B cell (primary cell): Measurements from ENCODE around the gene ZNF281.

Experiments
- EZH2 ChIP-seq: IDR thresholded peaks from 2 replicates; pipeline ENCODE4 v1.6.1; 2012; ENCODE audit warnings: borderline replicate concordance, low read depth, mild to moderate bottlenecking, moderate library complexity, low read length; ENCODE audit not compliant: insufficient read depth, poor library complexity, severe bottlenecking
- TF ChIP-seq, protein P1 (sequence below): fragments of 200-600 bp; IDR thresholded peaks from one replicate; pipeline ENCODE4 v1.8.0; 2022; ENCODE audit warnings: antibody characterized with exemption, mild to moderate bottlenecking

DNA sequence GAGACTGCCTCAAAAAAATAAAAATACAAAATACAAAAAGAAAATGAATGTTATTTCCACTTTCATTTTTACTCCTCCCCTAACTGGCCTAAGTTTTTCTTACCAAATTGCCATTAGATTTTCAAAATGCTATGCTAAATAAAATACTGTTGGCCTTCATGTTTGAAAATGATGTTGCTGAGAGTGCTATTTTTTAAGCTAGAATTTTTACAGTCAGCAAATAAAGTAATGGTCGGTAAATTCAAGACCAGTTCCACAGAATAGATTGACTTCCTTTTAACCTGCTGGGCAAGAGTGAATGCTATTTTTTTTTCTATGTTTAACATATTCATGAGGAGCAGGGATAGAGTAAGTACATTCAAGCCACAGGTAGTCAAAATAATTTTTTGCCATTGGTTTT is 31.7 kb downstream of the ZNF281 start:
- no peak for TF ChIP-seq EZH2
- TF ChIP-seq, protein P1, sequence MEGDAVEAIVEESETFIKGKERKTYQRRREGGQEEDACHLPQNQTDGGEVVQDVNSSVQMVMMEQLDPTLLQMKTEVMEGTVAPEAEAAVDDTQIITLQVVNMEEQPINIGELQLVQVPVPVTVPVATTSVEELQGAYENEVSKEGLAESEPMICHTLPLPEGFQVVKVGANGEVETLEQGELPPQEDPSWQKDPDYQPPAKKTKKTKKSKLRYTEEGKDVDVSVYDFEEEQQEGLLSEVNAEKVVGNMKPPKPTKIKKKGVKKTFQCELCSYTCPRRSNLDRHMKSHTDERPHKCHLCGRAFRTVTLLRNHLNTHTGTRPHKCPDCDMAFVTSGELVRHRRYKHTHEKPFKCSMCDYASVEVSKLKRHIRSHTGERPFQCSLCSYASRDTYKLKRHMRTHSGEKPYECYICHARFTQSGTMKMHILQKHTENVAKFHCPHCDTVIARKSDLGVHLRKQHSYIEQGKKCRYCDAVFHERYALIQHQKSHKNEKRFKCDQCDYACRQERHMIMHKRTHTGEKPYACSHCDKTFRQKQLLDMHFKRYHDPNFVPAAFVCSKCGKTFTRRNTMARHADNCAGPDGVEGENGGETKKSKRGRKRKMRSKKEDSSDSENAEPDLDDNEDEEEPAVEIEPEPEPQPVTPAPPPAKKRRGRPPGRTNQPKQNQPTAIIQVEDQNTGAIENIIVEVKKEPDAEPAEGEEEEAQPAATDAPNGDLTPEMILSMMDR: no peak
